HepG2 (cell line): ENCODE measurements around the gene DHRS4L2. TPM values are rescaled to one million over a fixed set of nuclear protein-coding genes. Genes with fewer than 3 reads are reported as not detected.

Source experiments
- CEBPG ChIP-seq: IDR thresholded peaks from 2 replicates; pipeline ENCODE4 v1.6.1; 2016
- ERF ChIP-seq: IDR thresholded peaks from 2 replicates; pipeline ENCODE4 v1.6.1; 2018; ENCODE audit warnings: missing biosample characterization, missing genetic modification reagents
- HMG20A ChIP-seq: IDR thresholded peaks from 2 replicates; pipeline ENCODE4 v1.6.1; 2016; ENCODE audit warnings: borderline replicate concordance
- HOXA9 ChIP-seq: sonication (generic); formaldehyde crosslinking; IDR thresholded peaks from 2 replicates; pipeline ENCODE4 v1.8.1; 2022; ENCODE audit warnings: missing genetic modification reagents, mild to moderate bottlenecking, moderate library complexity, borderline replicate concordance
- IRF2 ChIP-seq: IDR thresholded peaks from 2 replicates; pipeline ENCODE4 v1.6.1; 2018; ENCODE audit warnings: missing genetic modification reagents, missing compliant biosample characterization
- ISL2 ChIP-seq: sonication (generic); formaldehyde crosslinking; IDR thresholded peaks from 2 replicates; pipeline ENCODE4 v1.5.0; 2020; ENCODE audit warnings: missing genetic modification reagents
- MIER2 ChIP-seq: IDR thresholded peaks from 2 replicates; pipeline ENCODE4 v1.6.1; 2016; ENCODE audit warnings: missing biosample characterization, missing genetic modification reagents
- POGZ ChIP-seq: sonication (generic); formaldehyde crosslinking; IDR thresholded peaks from 2 replicates; pipeline ENCODE4 v1.4.0; 2020; ENCODE audit warnings: mild to moderate bottlenecking, missing genetic modification reagents
- SALL1 ChIP-seq: sonication (generic); formaldehyde crosslinking; IDR thresholded peaks from 2 replicates; pipeline ENCODE4 v1.8.0; 2022; ENCODE audit warnings: mild to moderate bottlenecking, missing genetic modification reagents
- SIX4 ChIP-seq: sonication (generic); formaldehyde crosslinking; IDR thresholded peaks from 2 replicates; pipeline ENCODE4 v1.4.0; 2020; ENCODE audit warnings: missing genetic modification reagents
- SOX5 ChIP-seq: IDR thresholded peaks from 2 replicates; pipeline ENCODE4 v1.6.1; 2016; ENCODE audit warnings: borderline replicate concordance
- SPEN ChIP-seq: sonication (generic); formaldehyde crosslinking; IDR thresholded peaks from 2 replicates; pipeline ENCODE4 v1.5.1; 2020; ENCODE audit warnings: low read depth, mild to moderate bottlenecking, missing genetic modification reagents
- ZNF264 ChIP-seq: sonication (generic); formaldehyde crosslinking; IDR thresholded peaks from 2 replicates; pipeline ENCODE4 v1.4.0; 2020; ENCODE audit warnings: missing genetic modification reagents
- ZNF350 ChIP-seq: sonication (generic); formaldehyde crosslinking; IDR thresholded peaks from 2 replicates; pipeline ENCODE4 v1.4.0; 2020; ENCODE audit warnings: mild to moderate bottlenecking, low read depth, missing genetic modification reagents, borderline replicate concordance
- ZNF607 ChIP-seq: sonication (generic); formaldehyde crosslinking; IDR thresholded peaks from 2 replicates; pipeline ENCODE4 v1.5.1; 2020; ENCODE audit warnings: missing genetic modification reagents, mild to moderate bottlenecking, borderline replicate concordance
- ZNF790 ChIP-seq: sonication (generic); formaldehyde crosslinking; IDR thresholded peaks from 2 replicates; pipeline ENCODE4 v1.8.0; 2022; ENCODE audit warnings: missing genetic modification reagents, mild to moderate bottlenecking, borderline replicate concordance
- ZSCAN25 ChIP-seq: sonication (generic); formaldehyde crosslinking; IDR thresholded peaks from 2 replicates; pipeline ENCODE4 v1.8.0; 2022; ENCODE audit warnings: mild to moderate bottlenecking, missing genetic modification reagents
- polyA plus RNA-seq, 8 experiments: library from polyadenylated mRNA; depleted of rRNA in 3 of 8; stranded (reverse) in 7 of 8; unstranded in 1 of 8; fragments of >200 nt; fragmentation: Illumina TruSeq in 4 of 8; extraction: Trizol in 4 of 8; gene quantifications; 2 replicates each; pipeline versions ENCODE4 v1.2.1 to v1.2.3, GENCODE V29; 2011 to 2016; ENCODE audit warnings: low read depth in 4 of 8, missing spikeins in 1 of 8, mixed read lengths in 1 of 8; ENCODE audit not compliant: insufficient read depth in 1 of 8
- total RNA-seq, 5 experiments: library from RNA; depleted of rRNA; stranded (reverse); fragments of >200 nt; fragmentation: Illumina TruSeq; extraction: Trizol; gene quantifications; 2 replicates each; pipeline ENCODE4 v1.2.3, GENCODE V29; 2016; ENCODE audit warnings: low read depth in 1 of 5
- TF ChIP-seq, protein P1 (sequence below): sonication (generic); formaldehyde crosslinking; IDR thresholded peaks from 2 replicates; pipeline ENCODE4 v1.4.0; 2020; ENCODE audit warnings: missing genetic modification reagents
- TF ChIP-seq, protein P2 (sequence below): sonication (generic); formaldehyde crosslinking; IDR thresholded peaks from 2 replicates; pipeline ENCODE4 v1.4.0; 2020; ENCODE audit warnings: missing genetic modification reagents
- TF ChIP-seq, protein P3 (sequence below), 2 experiments: IDR thresholded peaks; 2 replicates each; pipeline ENCODE4 v1.6.1; 2011 to 2012; ENCODE audit warnings: low read length in 2 of 2, borderline replicate concordance in 1 of 2, low read depth in 1 of 2, mild to moderate bottlenecking in 1 of 2, moderate library complexity in 1 of 2

The DHRS4L2 gene
- total and polyA plus RNA-seq, 2 of the 13 experiments (the other 11 are each of a cell fraction or from before 2014, with no cell fraction given) = 24.7 to 38.2 TPM

DNA sequence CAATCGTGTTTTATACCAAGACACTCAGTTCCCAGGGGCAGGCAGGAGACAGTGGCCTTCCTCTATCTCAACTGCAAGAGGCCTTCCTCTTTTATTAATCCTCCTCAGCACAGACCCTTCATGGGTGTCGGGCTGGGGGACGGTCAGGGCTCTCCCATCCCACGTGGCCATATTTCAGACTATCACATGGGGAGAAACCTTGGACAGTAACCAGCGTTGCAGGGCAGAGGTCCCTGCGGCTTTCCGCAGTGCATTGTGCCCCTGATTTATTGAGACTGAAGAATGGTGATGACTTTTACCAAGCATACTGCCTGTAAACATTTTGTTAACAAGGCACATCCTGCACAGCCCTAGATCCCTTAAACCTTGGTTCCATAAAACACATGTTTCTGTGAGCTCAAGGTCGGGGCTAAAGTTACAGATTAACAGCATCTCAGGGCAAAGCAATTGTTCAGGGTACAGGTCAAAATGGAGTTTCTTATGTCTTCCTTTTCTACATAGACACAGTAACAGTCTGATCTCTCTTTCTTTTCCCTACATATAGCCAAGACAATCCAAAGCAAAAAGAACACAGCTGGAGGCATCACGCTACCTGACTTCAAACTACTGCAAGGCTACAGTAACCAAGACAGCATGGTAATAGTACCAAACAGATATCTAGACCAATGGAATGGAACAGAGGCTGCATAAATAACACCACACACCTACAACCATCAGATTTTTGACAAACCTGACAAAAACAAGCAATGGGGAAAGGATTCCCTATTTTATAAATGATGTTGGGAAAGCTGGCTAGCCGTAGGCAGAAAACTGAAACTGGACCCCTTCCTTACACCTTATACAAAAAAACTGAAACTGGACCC, 6.5 kb upstream of the DHRS4L2 start (continued):
- peak; percentile 82 for TF ChIP-seq SALL1 (CRISPR knock-in tag)
- TF ChIP-seq ZNF264 (CRISPR knock-in tag) = peak; percentile 86; the same call in 1 of the 2 replicates
- TF ChIP-seq ERF = peak; percentile 77; the same call in 1 of the 2 replicates
- peak; percentile 88 for TF ChIP-seq SOX5
- TF ChIP-seq ISL2 (CRISPR knock-in tag) = peak; percentile 30; the same call in 1 of the 2 replicates
- peak; percentile 46; the same call in 1 of the 2 replicates for TF ChIP-seq ZNF607 (CRISPR knock-in tag)
- TF ChIP-seq ZNF790 (CRISPR knock-in tag) = peak; percentile 26; the same call in 1 of the 2 replicates
- TF ChIP-seq MIER2 (CRISPR knock-in tag) = peak; percentile 45; the same call in 1 of the 2 replicates
- TF ChIP-seq HMG20A = peak; percentile 67; the same call in 1 of the 2 replicates
- 0 out of 2 replicates have a peak, but pooled peaks have one; percentile 50 for TF ChIP-seq SIX4 (CRISPR knock-in tag)
- peak; percentile 78; the same call in 1 of the 2 replicates for TF ChIP-seq IRF2 (CRISPR knock-in tag)
- TF ChIP-seq ZSCAN25 (CRISPR knock-in tag) = peak; percentile 29; the same call in 1 of the 2 replicates
- TF ChIP-seq CEBPG (CRISPR knock-in tag) = 0 out of 2 replicates have a peak, but pooled peaks have one; percentile 24
- TF ChIP-seq POGZ = peak; percentile 38; the same call in 1 of the 2 replicates
- peak; percentile 28; the same call in 1 of the 2 replicates for TF ChIP-seq ZNF350 (CRISPR knock-in tag)
- 0 out of 2 replicates have a peak, but pooled peaks have one; percentile 22 for TF ChIP-seq HOXA9 (CRISPR knock-in tag)
- peak; percentile 27; the same call in 1 of the 2 replicates for TF ChIP-seq SPEN (CRISPR knock-in tag)
- TF ChIP-seq, protein P1, sequence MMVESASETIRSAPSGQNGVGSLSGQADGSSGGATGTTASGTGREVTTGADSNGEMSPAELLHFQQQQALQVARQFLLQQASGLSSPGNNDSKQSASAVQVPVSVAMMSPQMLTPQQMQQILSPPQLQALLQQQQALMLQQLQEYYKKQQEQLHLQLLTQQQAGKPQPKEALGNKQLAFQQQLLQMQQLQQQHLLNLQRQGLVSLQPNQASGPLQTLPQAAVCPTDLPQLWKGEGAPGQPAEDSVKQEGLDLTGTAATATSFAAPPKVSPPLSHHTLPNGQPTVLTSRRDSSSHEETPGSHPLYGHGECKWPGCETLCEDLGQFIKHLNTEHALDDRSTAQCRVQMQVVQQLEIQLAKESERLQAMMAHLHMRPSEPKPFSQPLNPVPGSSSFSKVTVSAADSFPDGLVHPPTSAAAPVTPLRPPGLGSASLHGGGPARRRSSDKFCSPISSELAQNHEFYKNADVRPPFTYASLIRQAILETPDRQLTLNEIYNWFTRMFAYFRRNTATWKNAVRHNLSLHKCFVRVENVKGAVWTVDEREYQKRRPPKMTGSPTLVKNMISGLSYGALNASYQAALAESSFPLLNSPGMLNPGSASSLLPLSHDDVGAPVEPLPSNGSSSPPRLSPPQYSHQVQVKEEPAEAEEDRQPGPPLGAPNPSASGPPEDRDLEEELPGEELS (CRISPR knock-in tag) = peak; percentile 90
- TF ChIP-seq, protein P2, sequence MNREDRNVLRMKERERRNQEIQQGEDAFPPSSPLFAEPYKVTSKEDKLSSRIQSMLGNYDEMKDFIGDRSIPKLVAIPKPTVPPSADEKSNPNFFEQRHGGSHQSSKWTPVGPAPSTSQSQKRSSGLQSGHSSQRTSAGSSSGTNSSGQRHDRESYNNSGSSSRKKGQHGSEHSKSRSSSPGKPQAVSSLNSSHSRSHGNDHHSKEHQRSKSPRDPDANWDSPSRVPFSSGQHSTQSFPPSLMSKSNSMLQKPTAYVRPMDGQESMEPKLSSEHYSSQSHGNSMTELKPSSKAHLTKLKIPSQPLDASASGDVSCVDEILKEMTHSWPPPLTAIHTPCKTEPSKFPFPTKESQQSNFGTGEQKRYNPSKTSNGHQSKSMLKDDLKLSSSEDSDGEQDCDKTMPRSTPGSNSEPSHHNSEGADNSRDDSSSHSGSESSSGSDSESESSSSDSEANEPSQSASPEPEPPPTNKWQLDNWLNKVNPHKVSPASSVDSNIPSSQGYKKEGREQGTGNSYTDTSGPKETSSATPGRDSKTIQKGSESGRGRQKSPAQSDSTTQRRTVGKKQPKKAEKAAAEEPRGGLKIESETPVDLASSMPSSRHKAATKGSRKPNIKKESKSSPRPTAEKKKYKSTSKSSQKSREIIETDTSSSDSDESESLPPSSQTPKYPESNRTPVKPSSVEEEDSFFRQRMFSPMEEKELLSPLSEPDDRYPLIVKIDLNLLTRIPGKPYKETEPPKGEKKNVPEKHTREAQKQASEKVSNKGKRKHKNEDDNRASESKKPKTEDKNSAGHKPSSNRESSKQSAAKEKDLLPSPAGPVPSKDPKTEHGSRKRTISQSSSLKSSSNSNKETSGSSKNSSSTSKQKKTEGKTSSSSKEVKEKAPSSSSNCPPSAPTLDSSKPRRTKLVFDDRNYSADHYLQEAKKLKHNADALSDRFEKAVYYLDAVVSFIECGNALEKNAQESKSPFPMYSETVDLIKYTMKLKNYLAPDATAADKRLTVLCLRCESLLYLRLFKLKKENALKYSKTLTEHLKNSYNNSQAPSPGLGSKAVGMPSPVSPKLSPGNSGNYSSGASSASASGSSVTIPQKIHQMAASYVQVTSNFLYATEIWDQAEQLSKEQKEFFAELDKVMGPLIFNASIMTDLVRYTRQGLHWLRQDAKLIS (CRISPR knock-in tag) = peak; percentile 32; the same call in 1 of the 2 replicates
- TF ChIP-seq, protein P3, sequence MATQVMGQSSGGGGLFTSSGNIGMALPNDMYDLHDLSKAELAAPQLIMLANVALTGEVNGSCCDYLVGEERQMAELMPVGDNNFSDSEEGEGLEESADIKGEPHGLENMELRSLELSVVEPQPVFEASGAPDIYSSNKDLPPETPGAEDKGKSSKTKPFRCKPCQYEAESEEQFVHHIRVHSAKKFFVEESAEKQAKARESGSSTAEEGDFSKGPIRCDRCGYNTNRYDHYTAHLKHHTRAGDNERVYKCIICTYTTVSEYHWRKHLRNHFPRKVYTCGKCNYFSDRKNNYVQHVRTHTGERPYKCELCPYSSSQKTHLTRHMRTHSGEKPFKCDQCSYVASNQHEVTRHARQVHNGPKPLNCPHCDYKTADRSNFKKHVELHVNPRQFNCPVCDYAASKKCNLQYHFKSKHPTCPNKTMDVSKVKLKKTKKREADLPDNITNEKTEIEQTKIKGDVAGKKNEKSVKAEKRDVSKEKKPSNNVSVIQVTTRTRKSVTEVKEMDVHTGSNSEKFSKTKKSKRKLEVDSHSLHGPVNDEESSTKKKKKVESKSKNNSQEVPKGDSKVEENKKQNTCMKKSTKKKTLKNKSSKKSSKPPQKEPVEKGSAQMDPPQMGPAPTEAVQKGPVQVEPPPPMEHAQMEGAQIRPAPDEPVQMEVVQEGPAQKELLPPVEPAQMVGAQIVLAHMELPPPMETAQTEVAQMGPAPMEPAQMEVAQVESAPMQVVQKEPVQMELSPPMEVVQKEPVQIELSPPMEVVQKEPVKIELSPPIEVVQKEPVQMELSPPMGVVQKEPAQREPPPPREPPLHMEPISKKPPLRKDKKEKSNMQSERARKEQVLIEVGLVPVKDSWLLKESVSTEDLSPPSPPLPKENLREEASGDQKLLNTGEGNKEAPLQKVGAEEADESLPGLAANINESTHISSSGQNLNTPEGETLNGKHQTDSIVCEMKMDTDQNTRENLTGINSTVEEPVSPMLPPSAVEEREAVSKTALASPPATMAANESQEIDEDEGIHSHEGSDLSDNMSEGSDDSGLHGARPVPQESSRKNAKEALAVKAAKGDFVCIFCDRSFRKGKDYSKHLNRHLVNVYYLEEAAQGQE (IDR thresholded peaks at IDR 0.05; ENCODE audit: borderline replicate concordance in 1 of 2, low read depth in 1 of 2, low read length in 2 of 2) = peak; percentile 9 to 86
